CD14-positive monocyte (primary cell): ENCODE data around the gene SH3PXD2A. TPM values are rescaled to one million over a fixed set of nuclear protein-coding genes. Genes with fewer than 3 reads are reported as not detected.

Experiments used
- DNase-seq, 3 donors: peaks; one replicate each; pipeline ENCODE4 v3.0.0-alpha.2; 2011 to 2022
- H2AFZ ChIP-seq: 2 replicates; pipeline ENCODE4 v1.6.0; 2012; ENCODE audit warnings: mild to moderate bottlenecking, low read depth, low read length, inconsistent platforms; ENCODE audit not compliant: insufficient read depth, poor library complexity, severe bottlenecking
- H3K27ac ChIP-seq, 2 donors: 1 replicate in 1 of 2; 2 replicates in 1 of 2; pipeline ENCODE4 v1.5.1; 2012 to 2013; ENCODE audit warnings: low read length in 2 of 2, control low read depth in 1 of 2, inconsistent platforms in 1 of 2, low read depth in 1 of 2, mild to moderate bottlenecking in 1 of 2
- H3K27me3 ChIP-seq, 2 donors: one replicate each; pipeline versions ENCODE4 v1.6.0 to v1.6.1; 2011 to 2013; ENCODE audit warnings: low read length in 2 of 2; ENCODE audit not compliant: control insufficient read depth in 2 of 2, insufficient read depth in 2 of 2
- H3K36me3 ChIP-seq, 2 donors: replicated peaks in 1 of 2; 1 replicate in 1 of 2; 2 replicates in 1 of 2; pipeline versions ENCODE4 v1.5.1 to v1.6.1; 2012 to 2013; ENCODE audit warnings: low read length in 2 of 2, control low read depth in 1 of 2, inconsistent platforms in 1 of 2, mild to moderate bottlenecking in 1 of 2; ENCODE audit not compliant: insufficient read depth in 2 of 2, control insufficient read depth in 1 of 2
- H3K4me1 ChIP-seq, 2 donors: 1 replicate in 1 of 2; 2 replicates in 1 of 2; pipeline versions ENCODE4 v1.5.1 to v1.6.1; 2012 to 2013; ENCODE audit warnings: low read length in 2 of 2, control low read depth in 1 of 2, inconsistent platforms in 1 of 2, mild to moderate bottlenecking in 1 of 2, moderate library complexity in 1 of 2; ENCODE audit not compliant: insufficient read depth in 2 of 2, control insufficient read depth in 1 of 2
- H3K4me2 ChIP-seq: replicated peaks from 2 replicates; pipeline ENCODE3; 2012; ENCODE audit warnings: low read length, moderate library complexity, mild to moderate bottlenecking; ENCODE audit not compliant: poor library complexity, severe bottlenecking; ENCODE audit errors: extremely low read depth
- H3K4me3 ChIP-seq, 3 experiments: fragments of 200-600 bp in 1 of 3; sonication (generic) in 1 of 3; replicated peaks in 1 of 3; 1 replicate in 2 of 3; 2 replicates in 1 of 3; pipeline ENCODE4 v1.5.1; 2011 to 2013; ENCODE audit warnings: low read length in 3 of 3, mild to moderate bottlenecking in 3 of 3, control low read depth in 2 of 3, low read depth in 2 of 3, inconsistent platforms in 1 of 3, moderate library complexity in 1 of 3
- H3K79me2 ChIP-seq: 2 replicates; pipeline ENCODE4 v1.6.0; 2012; ENCODE audit warnings: mild to moderate bottlenecking, control low read depth, inconsistent platforms, low read length, moderate library complexity; ENCODE audit not compliant: insufficient read depth
- H3K9ac ChIP-seq: 2 replicates; pipeline ENCODE4 v1.6.0; 2017; ENCODE audit warnings: low read length, mild to moderate bottlenecking; ENCODE audit not compliant: insufficient read depth, poor library complexity, severe bottlenecking
- H3K9me3 ChIP-seq, 2 donors: replicated peaks in 1 of 2; 1 replicate in 1 of 2; 2 replicates in 1 of 2; pipeline versions ENCODE4 v1.5.1 to v1.6.1; 2012 to 2013; ENCODE audit warnings: low read length in 2 of 2, control low read depth in 1 of 2; ENCODE audit not compliant: control insufficient read depth in 1 of 2, insufficient read depth in 1 of 2
- H4K20me1 ChIP-seq: 2 replicates; pipeline ENCODE4 v1.6.0; 2012; ENCODE audit warnings: mild to moderate bottlenecking, low read length, control low read depth, moderate library complexity; ENCODE audit not compliant: insufficient read depth
- H3K27ac Mint-ChIP-seq, 7 donors: one replicate each; pipeline ENCODE4 v1.8.0; 2020; ENCODE audit warnings: mild to moderate bottlenecking in 7 of 7, mixed read lengths in 7 of 7, moderate library complexity in 6 of 7, inconsistent platforms in 2 of 7
- H3K27me3 Mint-ChIP-seq, 3 donors: one replicate each; pipeline ENCODE4 v1.8.0; 2021 to 2022; ENCODE audit warnings: low read depth in 3 of 3, mild to moderate bottlenecking in 3 of 3, mixed read lengths in 3 of 3, moderate library complexity in 3 of 3, inconsistent platforms in 1 of 3
- H3K36me3 Mint-ChIP-seq, 2 donors: one replicate each; pipeline ENCODE4 v1.8.0; 2020; ENCODE audit warnings: mixed read lengths in 2 of 2, inconsistent platforms in 1 of 2, mild to moderate bottlenecking in 1 of 2
- H3K4me1 Mint-ChIP-seq: one replicate; pipeline ENCODE4 v1.8.0; 2020; ENCODE audit warnings: mild to moderate bottlenecking, mixed read lengths
- H3K4me3 Mint-ChIP-seq, 2 donors: one replicate each; pipeline ENCODE4 v1.8.0; 2020; ENCODE audit warnings: mild to moderate bottlenecking in 2 of 2, mixed read lengths in 2 of 2, moderate library complexity in 1 of 2
- H3K9me3 Mint-ChIP-seq, 7 donors: one replicate each; pipeline ENCODE4 v1.8.0; 2020 to 2022; ENCODE audit warnings: mixed read lengths in 7 of 7, mild to moderate bottlenecking in 6 of 7, moderate library complexity in 6 of 7, inconsistent platforms in 2 of 7
- CTCF ChIP-seq: fragments of 200-600 bp; IDR thresholded peaks from one replicate; pipeline ENCODE4 v1.8.0; 2022; ENCODE audit warnings: antibody characterized with exemption, mild to moderate bottlenecking
- WGBS: methylation state at CpG from one replicate; pipeline ENCODE4 v1.1.5; 2013; ENCODE audit warnings: missing lambda C conversion rate; ENCODE audit not compliant: insufficient coverage; 5-methylcytosine and 5-hydroxymethylcytosine counted together
- intact Hi-C, 2 donors: fragments of 100-400 bp; cut with micrococcal nuclease; formaldehyde crosslinking; loops; one replicate each; pipeline versions ENCODE4 v1.15.0 to v1.15.1; 2023
- polyA plus RNA-seq, 3 donors: library from polyadenylated mRNA; depleted of rRNA in 1 of 3; unstranded in 2 of 3; stranded (reverse) in 1 of 3; fragments of 300-500 nt in 2 of 3; fragments of >200 nt in 1 of 3; fragmentation: Illumina TruSeq in 2 of 3; gene quantifications; 1 replicate in 2 of 3; 2 replicates in 1 of 3; pipeline ENCODE4 v1.2.3, GENCODE V29; 2012 to 2021

The SH3PXD2A gene
- polyA plus RNA-seq, 3 donors: 0.01 to 0.76 (median 0.05) TPM

DNA sequence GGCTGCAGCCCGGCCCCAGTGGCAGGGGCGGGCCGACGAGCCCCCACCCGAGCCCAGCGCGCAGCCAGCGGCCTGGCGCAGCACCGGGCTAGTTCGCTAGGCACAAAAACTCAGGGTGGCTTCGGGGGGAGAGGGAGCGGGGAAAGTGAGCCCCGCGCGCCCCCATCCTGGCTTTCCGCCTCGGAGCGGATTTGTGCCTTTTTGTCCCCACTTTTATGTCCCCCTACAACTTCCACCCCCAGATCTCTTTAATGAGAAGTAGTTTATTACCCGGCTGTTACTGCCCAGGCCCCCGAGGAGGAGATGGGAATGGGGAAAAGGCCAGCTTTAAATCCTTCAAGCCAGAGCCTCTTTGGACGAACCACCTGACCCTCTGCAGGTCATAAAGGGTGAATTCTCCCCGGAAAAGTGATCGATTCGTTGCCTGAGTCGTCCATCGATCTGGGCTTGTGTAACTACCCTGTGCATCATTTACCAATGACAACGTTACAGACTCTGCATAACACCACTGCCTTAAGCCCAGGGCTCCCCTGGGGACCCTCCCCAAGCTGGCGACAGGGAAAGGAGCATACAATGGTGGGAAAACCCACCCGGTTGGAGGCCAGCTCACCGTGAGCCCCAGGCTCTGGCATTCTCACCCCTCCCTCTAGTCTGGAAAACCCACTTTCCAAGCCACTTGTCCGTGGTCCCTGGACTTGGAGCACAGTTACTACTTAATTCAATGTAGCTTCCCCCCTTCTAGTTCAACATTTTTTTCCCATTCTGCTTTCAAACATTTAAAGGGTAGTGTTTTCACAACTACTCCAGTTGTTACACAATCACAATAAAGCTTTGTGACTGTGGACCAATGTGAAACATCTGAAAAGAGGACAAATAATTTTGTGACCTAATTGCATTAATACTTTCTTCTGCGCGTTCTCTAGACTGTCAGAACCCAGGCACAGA is 748 bp upstream of the SH3PXD2A start:
- Histone ChIP-seq H3K4me2 (peak overlapping the region; percentile 59), H4K20me1 (no peaks in the 10 kb centered on the region), H3K4me3 (peak overlapping the region in 1 of 3 experiments; percentile 40), H3K9me3 (peaks cover 0 to 14% of the 10 kb centered on the region in 2 donors), H3K27ac (no peak overlapping the region), H3K9ac (no peak overlapping the region), H2AFZ (no peak overlapping the region), H3K27me3 (peaks cover 28 to 31% of the 10 kb centered on the region in 2 donors), H3K36me3 (no peaks in the 10 kb centered on the region), H3K79me2 (no peaks in the 10 kb centered on the region), H3K4me1 (peaks cover 35 to 41% of the 10 kb centered on the region in 2 donors)
- peaks cover 28% of the 10 kb centered on the region for H3K4me1 Mint-ChIP-seq
- peaks cover 32 to 51% (median 36%) of the 10 kb centered on the region in 3 donors for H3K27me3 Mint-ChIP-seq
- intact Hi-C loops: no loop called here
- H3K9me3 Mint-ChIP-seq: peaks cover 0 to 9% (median 3%) of the 10 kb centered on the region in 7 donors
- H3K4me3 Mint-ChIP-seq: peak overlapping the region in 1 of 2 donors; percentile 80
- no peak overlapping the region for H3K27ac Mint-ChIP-seq
- no peak for TF ChIP-seq CTCF
- DNase-seq: peak in 1 of 3 donors; percentile 43
- H3K36me3 Mint-ChIP-seq: peaks cover 0 to 11% of the 10 kb centered on the region in 2 donors
- 15% methylated on average over 15 of the region's 34 CpGs for WGBS

GRCh38 chr10:103854686-103855391 is 537 bp downstream of the SH3PXD2A start:
- Histone ChIP-seq H3K4me3 (peak overlapping the region in 1 of 3 experiments; percentile 51), H3K27me3 (peaks cover 28 to 31% of the 10 kb centered on the region in 2 donors), H3K27ac (no peak overlapping the region), H2AFZ (peak overlapping the region; percentile 35), H3K4me1 (peaks cover 47 to 52% of the 10 kb centered on the region in 2 donors), H3K9ac (peak overlapping the region; percentile 36), H3K79me2 (no peaks in the 10 kb centered on the region), H3K36me3 (no peaks in the 10 kb centered on the region), H4K20me1 (no peaks in the 10 kb centered on the region), H3K9me3 (peaks cover 0 to 14% of the 10 kb centered on the region in 2 donors), H3K4me2 (peak overlapping the region; percentile 59)
- DNase-seq: peak in 1 of 3 donors; percentile 15
- Mint-ChIP-seq H3K27me3 (peaks cover 35 to 51% (median 36%) of the 10 kb centered on the region in 3 donors), H3K4me1 (peaks cover 39% of the 10 kb centered on the region), H3K36me3 (peaks cover 0 to 11% of the 10 kb centered on the region in 2 donors), H3K27ac (no peak overlapping the region), H3K9me3 (peaks cover 0 to 9% (median 3%) of the 10 kb centered on the region in 7 donors), H3K4me3 (peak overlapping the region; percentile 68 to 89)
- no peak for TF ChIP-seq CTCF
- WGBS: under 1% methylated on average over 39 of the region's 53 CpGs
- intact Hi-C loops: no loop called here
